HFF-Myc (cell line): ENCODE measurements around the gene CISTR.

ENCODE experiments used
- DNase-seq: peaks from one replicate; pipeline ENCODE4 v3.0.0-alpha.2; 2011; ENCODE audit warnings: low read depth; ENCODE audit errors: extremely low read depth
- H3K4me3 ChIP-seq: replicated peaks from 2 replicates; pipeline ENCODE4 v1.5.1; 2011; ENCODE audit warnings: low read depth, mild to moderate bottlenecking, control low read depth, low read length
- CTCF ChIP-seq: IDR thresholded peaks from 2 replicates; pipeline ENCODE4 v1.5.1; 2012; ENCODE audit warnings: mild to moderate bottlenecking, low read depth, low read length, control low read depth; ENCODE audit errors: missing control alignments

Gene CISTR

GRCh38 chr12:53717319-53717718, 34.5 kb downstream of the CISTR start:
- DNase-seq = no peak
- no peak for TF ChIP-seq CTCF

DNA sequence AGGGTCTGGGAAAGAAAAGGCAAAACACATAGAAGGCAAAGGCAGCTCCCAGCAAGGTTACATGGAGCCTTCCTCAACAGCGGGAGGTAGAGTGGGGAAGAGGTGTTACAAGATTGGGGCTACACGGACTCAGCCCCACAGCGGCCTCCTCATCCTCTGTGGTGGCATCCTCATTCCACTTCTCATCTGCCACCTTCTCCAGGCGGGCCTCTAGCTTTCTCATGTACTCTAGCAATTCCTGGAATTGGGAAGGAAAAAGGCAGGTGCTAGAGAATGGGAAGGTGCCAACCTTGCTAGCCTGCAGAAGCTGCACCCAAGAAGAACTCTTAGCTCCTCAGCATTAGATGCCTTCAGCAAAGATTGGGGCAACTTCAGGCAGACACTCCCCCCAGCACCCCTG, 37.8 kb downstream of the CISTR start:
- no peak for DNase-seq
- no peak for TF ChIP-seq CTCF

More at GRCh38 chr12:53717319-53717718, 34.5 kb downstream of the CISTR start:
- H3K4me3 ChIP-seq = no peak overlapping the region

DNA sequence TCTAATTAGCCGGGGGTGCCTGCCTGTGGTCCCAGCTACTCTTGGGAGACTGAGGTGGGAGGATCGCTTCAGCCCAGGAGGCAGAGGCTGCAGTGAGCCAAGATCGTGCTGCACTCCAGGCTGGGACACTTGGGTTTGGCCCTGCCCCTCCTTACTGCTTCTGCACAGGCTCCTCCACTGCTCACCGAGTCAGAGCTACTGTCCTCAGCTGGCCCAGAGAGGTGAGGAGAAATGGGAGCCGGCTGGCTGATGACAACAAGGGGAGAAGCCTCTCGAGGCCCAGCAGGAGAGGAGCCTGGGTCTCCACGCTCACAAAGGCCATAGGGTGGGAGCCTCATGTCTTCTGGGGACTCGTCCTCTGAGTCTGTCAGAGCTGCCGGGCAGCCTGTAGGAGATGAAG, 38.3 kb downstream of the CISTR start:
- no peak for DNase-seq
- no peak for TF ChIP-seq CTCF
- H3K4me3 ChIP-seq = no peak overlapping the region

More for the DNA sequence above, 37.8 kb downstream of the CISTR start:
- no peak overlapping the region for H3K4me3 ChIP-seq

DNA sequence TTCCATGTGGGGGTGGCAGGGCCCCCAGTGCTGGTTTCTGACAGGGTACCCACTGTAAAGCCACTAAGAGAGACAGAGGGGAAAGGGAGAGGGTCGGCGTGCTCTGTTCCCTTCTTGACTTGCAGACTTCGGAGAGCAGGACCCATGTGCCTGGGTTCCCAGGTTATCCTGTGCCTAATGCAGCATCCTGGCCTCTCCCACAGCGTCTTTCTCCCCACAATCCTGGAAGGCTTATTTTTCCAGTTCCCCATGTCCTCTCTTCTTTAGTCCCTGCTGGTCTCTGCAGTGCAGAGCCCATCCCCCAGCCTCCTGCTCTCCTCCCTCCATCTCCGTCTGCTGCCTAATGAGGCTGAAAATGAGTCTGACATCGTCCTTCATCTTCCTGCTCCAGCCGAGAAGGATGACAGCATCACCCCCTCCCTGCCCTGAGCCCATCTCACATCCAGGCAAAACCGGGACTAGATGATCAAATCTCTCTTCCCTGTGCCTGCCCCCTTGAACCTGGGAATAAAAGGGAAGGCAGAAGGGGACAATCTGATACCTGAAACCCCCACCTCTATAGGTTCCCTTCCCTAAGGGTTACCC, 39.6 kb downstream of the CISTR start:
- H3K4me3 ChIP-seq = no peak overlapping the region
- TF ChIP-seq CTCF = no peak
- DNase-seq = no peak

GRCh38 chr12:53710091-53710490, 41.7 kb downstream of the CISTR start:
- no peak for DNase-seq
- TF ChIP-seq CTCF = no peak
- no peak overlapping the region for H3K4me3 ChIP-seq

DNA sequence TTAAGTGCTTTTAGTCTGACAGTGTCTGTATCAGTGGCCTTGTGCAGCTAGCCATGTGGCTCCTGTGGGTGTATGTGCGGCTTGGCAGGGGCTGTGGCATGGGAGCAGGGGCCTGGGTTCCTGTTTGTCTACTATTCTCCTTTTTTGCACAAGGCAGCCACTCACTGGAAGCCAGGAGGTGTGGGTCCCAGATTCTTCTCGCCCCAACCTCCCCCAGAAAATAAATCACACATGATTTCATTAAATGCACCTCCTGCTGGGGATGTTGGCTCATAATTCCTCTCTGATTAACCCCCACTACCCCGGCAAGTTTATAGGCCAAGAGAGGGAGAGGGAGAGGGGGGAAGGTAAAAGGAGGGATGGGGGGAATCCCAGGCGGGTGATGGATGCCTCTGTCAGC, 42.1 kb downstream of the CISTR start:
- TF ChIP-seq CTCF = no peak
- no peak overlapping the region for H3K4me3 ChIP-seq
- no peak for DNase-seq

DNA sequence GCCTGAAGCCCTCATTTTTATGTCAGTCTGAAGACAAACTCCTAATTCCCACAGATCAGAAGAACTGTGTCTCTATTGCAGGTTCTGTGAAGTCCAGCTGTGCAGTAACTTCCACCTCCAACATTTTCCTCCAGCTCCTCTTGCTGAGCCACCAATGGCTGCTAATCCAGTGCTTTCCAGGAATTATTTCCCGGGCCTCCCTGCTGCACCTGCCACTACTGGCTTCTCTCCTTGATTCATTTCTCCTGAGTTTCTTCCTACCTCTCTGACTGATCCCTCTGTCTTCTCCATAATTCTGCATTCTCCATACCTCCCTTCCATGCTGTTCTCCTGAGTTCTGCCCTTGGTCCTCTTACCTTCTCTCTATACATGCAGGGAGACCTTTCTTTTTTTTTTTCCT, 45.7 kb downstream of the CISTR start:
- no peak for DNase-seq
- H3K4me3 ChIP-seq = no peak overlapping the region
- TF ChIP-seq CTCF = no peak
